Measurements from ENCODE around the gene MPDU1.

Gene MPDU1

GRCh38 chr17:7610641-7611040 is 27.0 kb downstream of the MPDU1 start:
- H3F3A ChIP-seq (ENCODE audit: insufficient read depth): no peaks in the 10 kb centered on the region
- H3K9me3 ChIP-seq (ENCODE audit: insufficient read depth, low read length): no peaks in the 10 kb centered on the region
- H3K27me3 ChIP-seq (ENCODE audit: low read length): no peaks in the 10 kb centered on the region
- H2AFZ ChIP-seq (ENCODE audit: low read depth, low read length, severe bottlenecking): no peak overlapping the region
- no peak overlapping the region for H3K9ac ChIP-seq (ENCODE audit: low read length)
- no peaks in the 10 kb centered on the region for H3K9me2 ChIP-seq (replicated peaks; ENCODE audit: insufficient read depth, low read length)
- no peaks in the 10 kb centered on the region for H4K20me1 ChIP-seq (ENCODE audit: low read depth, low read length)
- H3K4me3 ChIP-seq (ENCODE audit: insufficient read depth, low read length, poor library complexity, severe bottlenecking): no peak overlapping the region
- TF ChIP-seq EZH2phosphoT487 (conservative IDR thresholded peaks at IDR 0.05; ENCODE audit: low read length): no peak
- no peak for TF ChIP-seq CTCF (IDR thresholded peaks at IDR 0.05; ENCODE audit: insufficient read depth, low read length, poor library complexity, severe bottlenecking)
- H3K27ac ChIP-seq (ENCODE audit: low read depth, low read length): no peak overlapping the region
- peaks cover 54% of the 10 kb centered on the region for H3K79me2 ChIP-seq (ENCODE audit: insufficient read depth, low read length)
- H3K36me3 ChIP-seq (ENCODE audit: low read length): no peaks in the 10 kb centered on the region
- H3K4me2 ChIP-seq (ENCODE audit: low read depth, low read length, poor library complexity, severe bottlenecking): no peak overlapping the region

- H3K27ac ChIP-seq (ENCODE audit: low read depth, low read length): no peak overlapping the region
- no peaks in the 10 kb centered on the region for H3F3A ChIP-seq (ENCODE audit: insufficient read depth)
- no peaks in the 10 kb centered on the region for H3K27me3 ChIP-seq (ENCODE audit: low read length)
- peaks cover 54% of the 10 kb centered on the region for H3K79me2 ChIP-seq (ENCODE audit: insufficient read depth, low read length)
- no peak overlapping the region for H3K4me3 ChIP-seq (ENCODE audit: insufficient read depth, low read length, poor library complexity, severe bottlenecking)
- no peak for TF ChIP-seq CTCF (IDR thresholded peaks at IDR 0.05; ENCODE audit: insufficient read depth, low read length, poor library complexity, severe bottlenecking)
- TF ChIP-seq EZH2phosphoT487 (conservative IDR thresholded peaks at IDR 0.05; ENCODE audit: low read length): no peak
- H4K20me1 ChIP-seq (ENCODE audit: low read depth, low read length): no peaks in the 10 kb centered on the region
- no peak overlapping the region for H3K9ac ChIP-seq (ENCODE audit: low read length)
- no peaks in the 10 kb centered on the region for H3K9me3 ChIP-seq (ENCODE audit: insufficient read depth, low read length)
- H2AFZ ChIP-seq (ENCODE audit: low read depth, low read length, severe bottlenecking): no peak overlapping the region
- no peaks in the 10 kb centered on the region for H3K9me2 ChIP-seq (replicated peaks; ENCODE audit: insufficient read depth, low read length)
- H3K4me2 ChIP-seq (ENCODE audit: low read depth, low read length, poor library complexity, severe bottlenecking): peak overlapping the region; percentile 7
- H3K36me3 ChIP-seq (ENCODE audit: low read length): no peaks in the 10 kb centered on the region
These were observed 28.1 kb downstream of the MPDU1 start for GRCh38 chr17:7611635-7612293.

- no peaks in the 10 kb centered on the region for H4K20me1 ChIP-seq (ENCODE audit: low read depth, low read length)
- no peaks in the 10 kb centered on the region for H3K27me3 ChIP-seq (ENCODE audit: low read length)
- no peak overlapping the region for H3K4me3 ChIP-seq (ENCODE audit: insufficient read depth, low read length, poor library complexity, severe bottlenecking)
- H3K36me3 ChIP-seq (ENCODE audit: low read length): no peaks in the 10 kb centered on the region
- H3F3A ChIP-seq (ENCODE audit: insufficient read depth): no peaks in the 10 kb centered on the region
- no peak overlapping the region for H3K9ac ChIP-seq (ENCODE audit: low read length)
- H3K27ac ChIP-seq (ENCODE audit: low read depth, low read length): no peak overlapping the region
- H3K9me2 ChIP-seq (replicated peaks; ENCODE audit: insufficient read depth, low read length): no peaks in the 10 kb centered on the region
- H3K79me2 ChIP-seq (ENCODE audit: insufficient read depth, low read length): peaks cover 54% of the 10 kb centered on the region
- TF ChIP-seq EZH2phosphoT487 (conservative IDR thresholded peaks at IDR 0.05; ENCODE audit: low read length) (no peak), CTCF (IDR thresholded peaks at IDR 0.05; ENCODE audit: insufficient read depth, low read length, poor library complexity, severe bottlenecking) (no peak)
- no peaks in the 10 kb centered on the region for H3K9me3 ChIP-seq (ENCODE audit: insufficient read depth, low read length)
- peak overlapping the region; percentile 7 for H3K4me2 ChIP-seq (ENCODE audit: low read depth, low read length, poor library complexity, severe bottlenecking)
- H2AFZ ChIP-seq (ENCODE audit: low read depth, low read length, severe bottlenecking): no peak overlapping the region
These were observed 28.6 kb downstream of the MPDU1 start for GRCh38 chr17:7612294-7612640.

Data from SU-DHL-6 (cell line).